GM12874 (cell line): ENCODE measurements around the gene SH3PXD2B.

Experiments
- CTCF ChIP-seq: IDR thresholded peaks from 2 replicates; pipeline ENCODE4 v1.5.1; 2011; ENCODE audit warnings: low read depth, mild to moderate bottlenecking, control low read depth, low read length, moderate library complexity; ENCODE audit not compliant: insufficient read depth

SH3PXD2B gene

GRCh38 chr5:172454358-172455086, at the start of gene SH3PXD2B:
Gene SH3PXD2B, minus strand, starts transcription at chr5:172454525. Its CDS starts 173 bp downstream, at chr5:172454352.
- no peak for TF ChIP-seq CTCF

GRCh38 chr5:172502969-172503368, 48.6 kb upstream of the SH3PXD2B start:
- TF ChIP-seq CTCF: no peak

- TF ChIP-seq CTCF: no peak
Measured at GRCh38 chr5:172502410-172502809, 48.1 kb upstream of the SH3PXD2B start.

- TF ChIP-seq CTCF: no peak
Measured at GRCh38 chr5:172501708-172502320, 47.5 kb upstream of the SH3PXD2B start.

GRCh38 chr5:172499287-172499686, 45.0 kb upstream of the SH3PXD2B start:
- no peak for TF ChIP-seq CTCF

GRCh38 chr5:172498431-172499129, 44.3 kb upstream of the SH3PXD2B start:
- TF ChIP-seq CTCF: no peak

- TF ChIP-seq CTCF: no peak
Measured at GRCh38 chr5:172497591-172498255, 43.4 kb upstream of the SH3PXD2B start.
